ENCODE data around the gene WDR19. TPM values are rescaled to one million over a fixed set of nuclear protein-coding genes. Genes with fewer than 3 reads are reported as not detected.
"Not testable (repeated sequence)": the region's sequence is repeated elsewhere in the genome, so short reads cannot be mapped to it uniquely, and the experiment has no call there.

The WDR19 gene
- total RNA-seq, 1 experiment from 2014 or later, result 14.9 TPM

DNA sequence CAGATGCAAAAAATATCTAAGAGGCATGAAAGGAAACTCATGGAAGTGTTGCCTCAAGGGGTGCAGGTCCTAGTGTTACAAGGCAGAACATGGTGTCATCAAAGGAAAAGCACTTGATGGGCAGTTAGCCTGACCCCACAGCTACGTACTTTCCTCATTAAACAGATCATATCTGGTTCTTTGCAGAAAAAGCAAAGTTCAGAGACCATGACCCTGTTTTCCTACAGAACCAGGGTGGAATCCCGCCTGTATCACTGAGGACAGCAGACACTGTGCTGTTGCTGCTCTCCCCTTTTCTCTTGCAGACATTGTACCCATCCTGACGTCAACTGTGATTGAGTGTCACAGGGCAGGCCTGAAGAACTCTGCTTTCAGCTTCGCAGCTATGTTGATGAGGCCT is 92.2 kb downstream of the WDR19 start:
- peaks cover 14% of the 10 kb centered on the region for H3K36me3 Mint-ChIP-seq (ENCODE audit: insufficient read depth, unreplicated experiment)
- CTCF ChIA-PET, result no interaction called here
- H3K4me3 Mint-ChIP-seq (ENCODE audit: low read depth, unreplicated experiment), result no peak overlapping the region
- H3K4me1 Mint-ChIP-seq (ENCODE audit: low read depth, unreplicated experiment), result no peaks in the 10 kb centered on the region
- no peak for DNase-seq
- no TSS peak for BruUV-seq (replicated peaks)
- H3K27ac Mint-ChIP-seq (ENCODE audit: unreplicated experiment), result no peak overlapping the region
- no peaks in the 10 kb centered on the region for H3K9me3 Mint-ChIP-seq (ENCODE audit: low read depth, unreplicated experiment)
- no peaks in the 10 kb centered on the region for H3K27me3 Mint-ChIP-seq (ENCODE audit: unreplicated experiment)
- no peak for TF ChIP-seq CTCF (IDR thresholded peaks at IDR 0.05; ENCODE audit: unreplicated experiment)
- intact Hi-C loops (cut with micrococcal nuclease; ENCODE audit: unreplicated experiment), result no loop called here

- H3K36me3 Mint-ChIP-seq (ENCODE audit: insufficient read depth, unreplicated experiment); DNase-seq; H3K27me3 Mint-ChIP-seq (ENCODE audit: unreplicated experiment); H3K4me3 Mint-ChIP-seq (ENCODE audit: low read depth, unreplicated experiment); intact Hi-C loops (cut with micrococcal nuclease; ENCODE audit: unreplicated experiment); CTCF ChIA-PET; H3K27ac Mint-ChIP-seq (ENCODE audit: unreplicated experiment); BruUV-seq (replicated peaks); H3K9me3 Mint-ChIP-seq (ENCODE audit: low read depth, unreplicated experiment); H3K4me1 Mint-ChIP-seq (ENCODE audit: low read depth, unreplicated experiment): not testable (repeated sequence)
Measured at GRCh38 chr4:39277661-39278060, 95.3 kb downstream of the WDR19 start.

GRCh38 chr4:39278476-39278875 is 96.1 kb downstream of the WDR19 start:
- no TSS peak for BruUV-seq (replicated peaks)
- intact Hi-C loops (cut with micrococcal nuclease; ENCODE audit: unreplicated experiment), result no loop called here
- Mint-ChIP-seq H3K27me3 (ENCODE audit: unreplicated experiment) (no peaks in the 10 kb centered on the region), H3K4me3 (ENCODE audit: low read depth, unreplicated experiment) (no peak overlapping the region), H3K9me3 (ENCODE audit: low read depth, unreplicated experiment) (no peaks in the 10 kb centered on the region), H3K36me3 (ENCODE audit: insufficient read depth, unreplicated experiment) (peaks cover 9% of the 10 kb centered on the region), H3K27ac (ENCODE audit: unreplicated experiment) (no peak overlapping the region), H3K4me1 (ENCODE audit: low read depth, unreplicated experiment) (no peaks in the 10 kb centered on the region)
- no peak for DNase-seq
- no peak for TF ChIP-seq CTCF (IDR thresholded peaks at IDR 0.05; ENCODE audit: unreplicated experiment)
- CTCF ChIA-PET, result interaction anchor here (0.6 kb wide), 1 partner anchor 58 kb away, joined by 8 read pairs; no protein-coding TSS in a partner anchor

DNA sequence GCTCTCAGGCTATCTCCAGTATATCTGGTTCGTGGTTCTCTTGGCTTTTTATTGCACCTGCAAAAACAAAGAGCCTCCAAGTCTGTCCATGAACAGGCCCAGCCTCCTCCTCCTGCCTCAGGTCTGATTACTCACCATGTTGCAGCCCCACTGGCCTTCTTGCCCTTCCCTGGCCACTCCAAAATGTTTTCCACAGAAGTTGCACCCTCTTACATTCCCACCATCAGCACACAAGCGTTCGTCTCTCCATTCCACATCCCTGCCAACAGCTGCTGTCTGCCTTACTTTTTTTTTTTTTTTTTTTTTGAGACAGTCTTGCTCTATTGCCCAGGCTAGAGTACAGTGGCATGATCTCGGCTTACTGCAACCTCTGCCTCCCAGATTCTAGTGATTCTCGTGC is 97.1 kb downstream of the WDR19 start:
- BruUV-seq (replicated peaks), result no TSS peak
- Mint-ChIP-seq H3K4me1 (ENCODE audit: low read depth, unreplicated experiment) (no peaks in the 10 kb centered on the region), H3K4me3 (ENCODE audit: low read depth, unreplicated experiment) (no peak overlapping the region), H3K36me3 (ENCODE audit: insufficient read depth, unreplicated experiment) (peaks cover 9% of the 10 kb centered on the region), H3K27me3 (ENCODE audit: unreplicated experiment) (no peaks in the 10 kb centered on the region), H3K9me3 (ENCODE audit: low read depth, unreplicated experiment) (no peaks in the 10 kb centered on the region), H3K27ac (ENCODE audit: unreplicated experiment) (no peak overlapping the region)
- intact Hi-C loops (cut with micrococcal nuclease; ENCODE audit: unreplicated experiment), result no loop called here
- CTCF ChIA-PET, result interaction anchor here (0.6 kb wide), 1 partner anchor 59 kb away, joined by 8 read pairs; no protein-coding TSS in a partner anchor
- no peak for DNase-seq
- no peak for TF ChIP-seq CTCF (IDR thresholded peaks at IDR 0.05; ENCODE audit: unreplicated experiment)

- Mint-ChIP-seq H3K36me3 (ENCODE audit: insufficient read depth, unreplicated experiment) (peaks cover 9% of the 10 kb centered on the region), H3K4me3 (ENCODE audit: low read depth, unreplicated experiment) (no peak overlapping the region), H3K4me1 (ENCODE audit: low read depth, unreplicated experiment) (no peaks in the 10 kb centered on the region), H3K27me3 (ENCODE audit: unreplicated experiment) (no peaks in the 10 kb centered on the region), H3K27ac (ENCODE audit: unreplicated experiment) (no peak overlapping the region), H3K9me3 (ENCODE audit: low read depth, unreplicated experiment) (no peaks in the 10 kb centered on the region)
- DNase-seq, result no peak
- CTCF ChIA-PET, result no interaction called here
- BruUV-seq (replicated peaks), result no TSS peak
- intact Hi-C loops (cut with micrococcal nuclease; ENCODE audit: unreplicated experiment), result no loop called here
- no peak for TF ChIP-seq CTCF (IDR thresholded peaks at IDR 0.05; ENCODE audit: unreplicated experiment)
Measured at GRCh38 chr4:39280770-39281169, 98.4 kb downstream of the WDR19 start.
